ENCODE results near the gene CCNT1. TPM values are rescaled to one million over a fixed set of nuclear protein-coding genes. Genes with fewer than 3 reads are reported as not detected.

CCNT1 gene
- total RNA-seq (2022) (52.1 and 53.1 TPM in 2 replicates), Bru-seq, nascent RNA (percentile 94 among the genes with signal in this experiment), BruChase-seq, experiment 1, labeled RNA remaining after a 2-hour chase (percentile 97 among the genes with signal in this experiment), BruChase-seq, experiment 2, labeled RNA remaining after a 6-hour chase (percentile 88 among the genes with signal in this experiment)
- long read RNA-seq, partial matches to known transcripts = 0 of 3 reads
- long read RNA-seq, other reads (novel, unspliced or antisense) = 3 of 3 reads

- ChIA-PET CTCF (interaction anchor here (0.6 kb wide), 1 partner anchor 52 kb away, joined by 3 read pairs; no protein-coding TSS in a partner anchor), POLR2A (no interaction called here)
- Histone ChIP-seq H3K4me3 (ENCODE audit: low read depth, low read length) (peak within 1 kb of the TSS; percentile 66), H3K4me1 (peaks cover 10% of the 10 kb centered on the region; the same call in 1 of the 2 replicates), H3K27me3 (replicated peaks; ENCODE audit: control insufficient read depth, insufficient read depth, low read length) (no peaks in the 10 kb centered on the region), H3K36me3 (ENCODE audit: control insufficient read depth, insufficient read depth, low read length) (peaks cover 2% of the 10 kb centered on the region; the same call in 1 of the 2 replicates), H3K9me3 (0 out of 2 replicates have a peak, but pooled peaks cover 12% of the 10 kb centered on the region)
- peak; percentile 100 for DNase-seq
- BruUV-seq (replicated peaks) = no TSS peak
- peaks cover 48% of the 10 kb centered on the region for H3K36me3 Mint-ChIP-seq (ENCODE audit: insufficient read depth, unreplicated experiment)
- peaks cover 23% of the 10 kb centered on the region for H3K9me3 Mint-ChIP-seq (ENCODE audit: unreplicated experiment)
- peak in 1 of 2 experiments; percentile 44 for TF ChIP-seq CTCF (IDR thresholded peaks at IDR 0.05; ENCODE audit: insufficient read depth in 1 of 2, low read depth in 1 of 2, low read length in 1 of 2, severe bottlenecking in 1 of 2, unreplicated experiment in 1 of 2)
- no peaks in the 10 kb centered on the region for H3K27me3 Mint-ChIP-seq (ENCODE audit: insufficient read depth, unreplicated experiment)
- peak within 1 kb of the TSS; percentile 88 for H3K4me3 Mint-ChIP-seq (ENCODE audit: unreplicated experiment)
- H3K27ac Mint-ChIP-seq (ENCODE audit: unreplicated experiment) = peak within 1 kb of the TSS; percentile 98
- intact Hi-C loops (cut with micrococcal nuclease; ENCODE audit: unreplicated experiment) = loop anchor here (1.0 to 10.0 kb wide), 3 partner anchors 34 to 548 kb away; partner anchors contain the start of genes KANSL2 and TUBA1C
- H3K4me1 Mint-ChIP-seq (ENCODE audit: low read depth, unreplicated experiment) = no peaks in the 10 kb centered on the region
Observed at GRCh38 chr12:48716493-48717251, at the start of gene CCNT1. Gene CCNT1, minus strand, starts transcription at chr12:48716707. Its CDS starts 32 bp downstream, at chr12:48716675.

- intact Hi-C loops (cut with micrococcal nuclease; ENCODE audit: unreplicated experiment) = no loop called here
- no TSS peak for BruUV-seq (replicated peaks)
- Mint-ChIP-seq H3K27me3 (ENCODE audit: insufficient read depth, unreplicated experiment) (no peaks in the 10 kb centered on the region), H3K27ac (ENCODE audit: unreplicated experiment) (no peak overlapping the region), H3K4me1 (ENCODE audit: low read depth, unreplicated experiment) (no peaks in the 10 kb centered on the region), H3K4me3 (ENCODE audit: unreplicated experiment) (no peak overlapping the region), H3K36me3 (ENCODE audit: insufficient read depth, unreplicated experiment) (peaks cover 50% of the 10 kb centered on the region), H3K9me3 (ENCODE audit: unreplicated experiment) (no peaks in the 10 kb centered on the region)
- Histone ChIP-seq H3K9me3 (no peaks in the 10 kb centered on the region), H3K4me3 (ENCODE audit: low read depth, low read length) (no peak overlapping the region), H3K4me1 (0 out of 2 replicates have a peak, but pooled peaks cover 3% of the 10 kb centered on the region), H3K27me3 (replicated peaks; ENCODE audit: control insufficient read depth, insufficient read depth, low read length) (no peaks in the 10 kb centered on the region), H3K36me3 (ENCODE audit: control insufficient read depth, insufficient read depth, low read length) (peaks cover 7% of the 10 kb centered on the region; the same call in 1 of the 2 replicates)
- ChIA-PET CTCF (interaction anchor here (1.0 kb wide), 1 partner anchor 87 kb away, joined by 4 read pairs; no protein-coding TSS in a partner anchor), POLR2A (no interaction called here)
- DNase-seq = no peak
- no peak for TF ChIP-seq CTCF (IDR thresholded peaks at IDR 0.05; ENCODE audit: insufficient read depth in 1 of 2, low read depth in 1 of 2, low read length in 1 of 2, severe bottlenecking in 1 of 2, unreplicated experiment in 1 of 2)
Observed at GRCh38 chr12:48765753-48766162, 49.3 kb upstream of the CCNT1 start.

- 0 out of 2 replicates have a peak, but pooled peaks cover 3% of the 10 kb centered on the region for H3K4me1 ChIP-seq
- CTCF ChIA-PET = no interaction called here
- intact Hi-C loops (cut with micrococcal nuclease; ENCODE audit: unreplicated experiment) = no loop called here
- no peaks in the 10 kb centered on the region for H3K9me3 ChIP-seq
- Mint-ChIP-seq H3K27me3 (ENCODE audit: insufficient read depth, unreplicated experiment) (no peaks in the 10 kb centered on the region), H3K4me3 (ENCODE audit: unreplicated experiment) (no peak overlapping the region), H3K4me1 (ENCODE audit: low read depth, unreplicated experiment) (no peaks in the 10 kb centered on the region), H3K36me3 (ENCODE audit: insufficient read depth, unreplicated experiment) (peaks cover 38% of the 10 kb centered on the region), H3K9me3 (ENCODE audit: unreplicated experiment) (no peaks in the 10 kb centered on the region), H3K27ac (ENCODE audit: unreplicated experiment) (no peak overlapping the region)
- H3K36me3 ChIP-seq (ENCODE audit: control insufficient read depth, insufficient read depth, low read length) = 0 out of 2 replicates have a peak, but pooled peaks cover 7% of the 10 kb centered on the region
- no peak for DNase-seq
- no TSS peak for BruUV-seq (replicated peaks)
- H3K4me3 ChIP-seq (ENCODE audit: low read depth, low read length) = no peak overlapping the region
- no peak for TF ChIP-seq CTCF (IDR thresholded peaks at IDR 0.05; ENCODE audit: insufficient read depth in 1 of 2, low read depth in 1 of 2, low read length in 1 of 2, severe bottlenecking in 1 of 2, unreplicated experiment in 1 of 2)
- H3K27me3 ChIP-seq (replicated peaks; ENCODE audit: control insufficient read depth, insufficient read depth, low read length) = no peaks in the 10 kb centered on the region
- POLR2A ChIA-PET = no interaction called here
Observed at GRCh38 chr12:48764521-48764920, 48.0 kb upstream of the CCNT1 start.

Data from Caco-2 (cell line).